Measurements from ENCODE around the gene TSSK6. TPM values are rescaled to one million over a fixed set of nuclear protein-coding genes. Genes with fewer than 3 reads are reported as not detected.
A peak's percentile ranks its signal among the peaks of the same experiment; 100 is the strongest.

TSSK6 gene
- total and polyA plus RNA-seq, 10 of the 15 experiments (the other 5 are each of a cell fraction or from before 2014, with no cell fraction given): 0.06 to 3.6 (median 0.98) TPM; not detected in 2

DNA sequence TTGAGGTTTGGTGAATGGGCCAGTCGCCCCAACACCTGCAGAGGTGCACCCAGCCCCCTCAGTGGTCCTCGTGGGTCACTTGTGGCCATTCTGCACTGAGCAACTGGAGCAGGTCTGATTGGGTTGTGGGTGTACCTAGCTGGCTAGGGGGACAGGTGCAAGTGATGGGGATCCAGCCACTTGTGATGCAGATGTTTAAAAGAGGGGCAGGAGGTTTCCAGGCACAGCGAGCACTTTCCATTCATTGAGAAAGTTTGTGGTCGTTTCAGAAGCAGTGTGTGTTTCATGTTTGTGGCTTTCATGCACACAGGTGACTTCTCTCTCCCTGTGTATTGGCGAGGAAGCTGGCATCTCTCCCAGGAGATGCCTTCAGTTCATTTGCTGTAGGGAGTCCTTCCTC lies 34.7 kb downstream of the TSSK6 start (continued):
- TF ChIP-seq, protein P1, sequence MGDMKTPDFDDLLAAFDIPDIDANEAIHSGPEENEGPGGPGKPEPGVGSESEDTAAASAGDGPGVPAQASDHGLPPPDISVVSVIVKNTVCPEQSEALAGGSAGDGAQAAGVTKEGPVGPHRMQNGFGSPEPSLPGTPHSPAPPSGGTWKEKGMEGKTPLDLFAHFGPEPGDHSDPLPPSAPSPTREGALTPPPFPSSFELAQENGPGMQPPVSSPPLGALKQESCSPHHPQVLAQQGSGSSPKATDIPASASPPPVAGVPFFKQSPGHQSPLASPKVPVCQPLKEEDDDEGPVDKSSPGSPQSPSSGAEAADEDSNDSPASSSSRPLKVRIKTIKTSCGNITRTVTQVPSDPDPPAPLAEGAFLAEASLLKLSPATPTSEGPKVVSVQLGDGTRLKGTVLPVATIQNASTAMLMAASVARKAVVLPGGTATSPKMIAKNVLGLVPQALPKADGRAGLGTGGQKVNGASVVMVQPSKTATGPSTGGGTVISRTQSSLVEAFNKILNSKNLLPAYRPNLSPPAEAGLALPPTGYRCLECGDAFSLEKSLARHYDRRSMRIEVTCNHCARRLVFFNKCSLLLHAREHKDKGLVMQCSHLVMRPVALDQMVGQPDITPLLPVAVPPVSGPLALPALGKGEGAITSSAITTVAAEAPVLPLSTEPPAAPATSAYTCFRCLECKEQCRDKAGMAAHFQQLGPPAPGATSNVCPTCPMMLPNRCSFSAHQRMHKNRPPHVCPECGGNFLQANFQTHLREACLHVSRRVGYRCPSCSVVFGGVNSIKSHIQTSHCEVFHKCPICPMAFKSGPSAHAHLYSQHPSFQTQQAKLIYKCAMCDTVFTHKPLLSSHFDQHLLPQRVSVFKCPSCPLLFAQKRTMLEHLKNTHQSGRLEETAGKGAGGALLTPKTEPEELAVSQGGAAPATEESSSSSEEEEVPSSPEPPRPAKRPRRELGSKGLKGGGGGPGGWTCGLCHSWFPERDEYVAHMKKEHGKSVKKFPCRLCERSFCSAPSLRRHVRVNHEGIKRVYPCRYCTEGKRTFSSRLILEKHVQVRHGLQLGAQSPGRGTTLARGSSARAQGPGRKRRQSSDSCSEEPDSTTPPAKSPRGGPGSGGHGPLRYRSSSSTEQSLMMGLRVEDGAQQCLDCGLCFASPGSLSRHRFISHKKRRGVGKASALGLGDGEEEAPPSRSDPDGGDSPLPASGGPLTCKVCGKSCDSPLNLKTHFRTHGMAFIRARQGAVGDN (IDR thresholded peaks at IDR 0.05): no peak
- no peak for TF ChIP-seq SIN3A (IDR thresholded peaks at IDR 0.05; ENCODE audit: low read depth, low read length)
- no peak for TF ChIP-seq NR2C1 (IDR thresholded peaks at IDR 0.05)
- TF ChIP-seq, protein P2, sequence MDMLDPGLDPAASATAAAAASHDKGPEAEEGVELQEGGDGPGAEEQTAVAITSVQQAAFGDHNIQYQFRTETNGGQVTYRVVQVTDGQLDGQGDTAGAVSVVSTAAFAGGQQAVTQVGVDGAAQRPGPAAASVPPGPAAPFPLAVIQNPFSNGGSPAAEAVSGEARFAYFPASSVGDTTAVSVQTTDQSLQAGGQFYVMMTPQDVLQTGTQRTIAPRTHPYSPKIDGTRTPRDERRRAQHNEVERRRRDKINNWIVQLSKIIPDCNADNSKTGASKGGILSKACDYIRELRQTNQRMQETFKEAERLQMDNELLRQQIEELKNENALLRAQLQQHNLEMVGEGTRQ (IDR thresholded peaks at IDR 0.05; ENCODE audit: borderline replicate concordance, low read depth, low read length): no peak
- no peak for TF ChIP-seq POU2F2 (IDR thresholded peaks at IDR 0.05; ENCODE audit: borderline replicate concordance, low read depth, low read length)
- TF ChIP-seq SMAD1 (IDR thresholded peaks at IDR 0.05; ENCODE audit: low read depth, partially characterized antibody): no peak
- TF ChIP-seq, protein P3, sequence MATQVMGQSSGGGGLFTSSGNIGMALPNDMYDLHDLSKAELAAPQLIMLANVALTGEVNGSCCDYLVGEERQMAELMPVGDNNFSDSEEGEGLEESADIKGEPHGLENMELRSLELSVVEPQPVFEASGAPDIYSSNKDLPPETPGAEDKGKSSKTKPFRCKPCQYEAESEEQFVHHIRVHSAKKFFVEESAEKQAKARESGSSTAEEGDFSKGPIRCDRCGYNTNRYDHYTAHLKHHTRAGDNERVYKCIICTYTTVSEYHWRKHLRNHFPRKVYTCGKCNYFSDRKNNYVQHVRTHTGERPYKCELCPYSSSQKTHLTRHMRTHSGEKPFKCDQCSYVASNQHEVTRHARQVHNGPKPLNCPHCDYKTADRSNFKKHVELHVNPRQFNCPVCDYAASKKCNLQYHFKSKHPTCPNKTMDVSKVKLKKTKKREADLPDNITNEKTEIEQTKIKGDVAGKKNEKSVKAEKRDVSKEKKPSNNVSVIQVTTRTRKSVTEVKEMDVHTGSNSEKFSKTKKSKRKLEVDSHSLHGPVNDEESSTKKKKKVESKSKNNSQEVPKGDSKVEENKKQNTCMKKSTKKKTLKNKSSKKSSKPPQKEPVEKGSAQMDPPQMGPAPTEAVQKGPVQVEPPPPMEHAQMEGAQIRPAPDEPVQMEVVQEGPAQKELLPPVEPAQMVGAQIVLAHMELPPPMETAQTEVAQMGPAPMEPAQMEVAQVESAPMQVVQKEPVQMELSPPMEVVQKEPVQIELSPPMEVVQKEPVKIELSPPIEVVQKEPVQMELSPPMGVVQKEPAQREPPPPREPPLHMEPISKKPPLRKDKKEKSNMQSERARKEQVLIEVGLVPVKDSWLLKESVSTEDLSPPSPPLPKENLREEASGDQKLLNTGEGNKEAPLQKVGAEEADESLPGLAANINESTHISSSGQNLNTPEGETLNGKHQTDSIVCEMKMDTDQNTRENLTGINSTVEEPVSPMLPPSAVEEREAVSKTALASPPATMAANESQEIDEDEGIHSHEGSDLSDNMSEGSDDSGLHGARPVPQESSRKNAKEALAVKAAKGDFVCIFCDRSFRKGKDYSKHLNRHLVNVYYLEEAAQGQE (IDR thresholded peaks at IDR 0.05; ENCODE audit: low read depth, low read length): no peak
- TF ChIP-seq CREB1 (IDR thresholded peaks at IDR 0.05; ENCODE audit: low read depth): peak; percentile 20; the same call in 1 of the 2 replicates
- no peak for TF ChIP-seq ZNF274 (IDR thresholded peaks at IDR 0.05; ENCODE audit: insufficient read depth, insufficient read length)
- peak; percentile 24; the same call in 1 of the 2 replicates for TF ChIP-seq TCF3 (IDR thresholded peaks at IDR 0.05; ENCODE audit: borderline replicate concordance, insufficient read depth, low read depth, low read length)
- no peak for TF ChIP-seq GATAD2B (conservative IDR thresholded peaks at IDR 0.05; ENCODE audit: low read depth)
- TF ChIP-seq SREBF1 (IDR thresholded peaks at IDR 0.05; ENCODE audit: low read length): no peak
- TF ChIP-seq EED (IDR thresholded peaks at IDR 0.05; ENCODE audit: low read depth): peak; percentile 41; the same call in 1 of the 2 replicates
- TF ChIP-seq SRF (IDR thresholded peaks at IDR 0.05; ENCODE audit: low read depth in 2 of 2, low read length in 2 of 2): no peak
- no peak for TF ChIP-seq HDAC2 (IDR thresholded peaks at IDR 0.05)
- TF ChIP-seq NRF1 (conservative IDR thresholded peaks at IDR 0.05; ENCODE audit: low read depth, low read length): no peak
- TF ChIP-seq MYC (IDR thresholded peaks at IDR 0.05; ENCODE audit: insufficient read depth, insufficient read length, insufficient replicate concordance, low read length, severe bottlenecking): no peak
- no peak for TF ChIP-seq IRF4 (IDR thresholded peaks at IDR 0.05; ENCODE audit: low read depth, low read length)
- TF ChIP-seq IKZF1 (conservative IDR thresholded peaks at IDR 0.05): 0 out of 2 replicates have a peak, but pooled peaks have one; percentile 14

All from GM12878 (cell line).